Prostate gland (tissue), 2 donors: ENCODE results near the gene MEIOB. TPM values are rescaled to one million over a fixed set of nuclear protein-coding genes. Genes with fewer than 3 reads are reported as not detected.

Source experiments
- DNase-seq: peaks from one replicate; pipeline ENCODE4 v3.0.0-alpha.2; 2019; ENCODE audit warnings: low spot score
- H3K27ac ChIP-seq, 2 donors: fragments of 200-600 bp; sonication (generic); 2 replicates each; pipeline ENCODE4 v1.5.1; 2017 to 2019
- H3K27me3 ChIP-seq: fragments of 200-600 bp; sonication (generic); replicated peaks from 2 replicates; pipeline ENCODE4 v1.5.1; 2019; ENCODE audit not compliant: insufficient read depth
- H3K36me3 ChIP-seq, 2 donors: fragments of 200-600 bp; sonication (generic); 1 replicate in 1 of 2; 2 replicates in 1 of 2; pipeline versions ENCODE4 v1.5.1 to v1.8.1; 2017 to 2019
- H3K4me1 ChIP-seq: fragments of 200-600 bp; sonication (generic); replicated peaks from 2 replicates; pipeline ENCODE4 v1.5.1; 2019
- H3K4me3 ChIP-seq, 2 donors: fragments of 200-600 bp; sonication (generic); 2 replicates each; pipeline ENCODE4 v1.5.1; 2017 to 2019
- H3K9me3 ChIP-seq: fragments of 200-600 bp; sonication (generic); 2 replicates; pipeline ENCODE4 v1.5.1; 2017
- CTCF ChIP-seq, 4 experiments: fragments of 200-600 bp in 2 of 4; fragments of 450-650 bp in 2 of 4; sonication (generic) in 2 of 4; IDR thresholded peaks; 1 replicate in 3 of 4; 2 replicates in 1 of 4; pipeline ENCODE4 v1.5.1; 2016 to 2019; ENCODE audit warnings: antibody characterized with exemption in 4 of 4, mild to moderate bottlenecking in 2 of 4, moderate library complexity in 2 of 4
- POLR2A ChIP-seq: fragments of 450-650 bp; IDR thresholded peaks from one replicate; pipeline ENCODE4 v1.6.1; 2016; ENCODE audit warnings: antibody characterized with exemption, mild to moderate bottlenecking
- POLR2AphosphoS5 ChIP-seq: sonication (generic); formaldehyde crosslinking; IDR thresholded peaks from one replicate; pipeline ENCODE4 v1.6.1; 2017; ENCODE audit warnings: antibody characterized with exemption
- WGBS: methylation state at CpG from one replicate; pipeline ENCODE4 v1.1.5; 2018; 5-methylcytosine and 5-hydroxymethylcytosine counted together
- intact Hi-C: fragments of 100-400 bp; cut with DNase I; formaldehyde crosslinking; loops from one replicate; pipeline ENCODE4 v1.14.2; 2022
- total RNA-seq, 2 donors: library from RNA; depleted of rRNA; stranded (reverse); fragments of >200 nt; gene quantifications; one replicate each; pipeline ENCODE4 v1.1.0, GENCODE V29; 2016

Gene MEIOB
- total RNA-seq, 2 donors from 2014 or later: 14.4 TPM; not detected in 1

- Histone ChIP-seq H3K9me3 (no peaks in the 10 kb centered on the region), H3K36me3 (peaks cover 3 to 16% of the 10 kb centered on the region in 2 donors), H3K27ac (no peak overlapping the region), H3K4me1 (no peaks in the 10 kb centered on the region), H3K27me3 (no peaks in the 10 kb centered on the region), H3K4me3 (no peak overlapping the region)
- 95% methylated on average over 31 of the region's 35 CpGs for WGBS
- TF ChIP-seq CTCF (IDR thresholded peaks at IDR 0.05) (no peak), POLR2A (no peak), POLR2AphosphoS5 (no peak)
- DNase-seq: no peak
- intact Hi-C loops: no loop called here
These were observed 53.0 kb downstream of the MEIOB start for GRCh38 chr16:1818873-1819525.

- Histone ChIP-seq H3K36me3 (peaks cover 3 to 16% of the 10 kb centered on the region in 2 donors), H3K9me3 (no peaks in the 10 kb centered on the region), H3K4me3 (no peak overlapping the region), H3K27me3 (no peaks in the 10 kb centered on the region), H3K4me1 (no peaks in the 10 kb centered on the region), H3K27ac (no peak overlapping the region)
- no peak for TF ChIP-seq CTCF (IDR thresholded peaks at IDR 0.05)
- TF ChIP-seq POLR2A: no peak
- no peak for TF ChIP-seq POLR2AphosphoS5
- intact Hi-C loops: no loop called here
- DNase-seq: no peak
- WGBS: 96% methylated on average over 26 of the region's 27 CpGs
These were observed 53.6 kb downstream of the MEIOB start for GRCh38 chr16:1818204-1818872.

GRCh38 chr16:1817716-1818115 is 54.2 kb downstream of the MEIOB start:
- Histone ChIP-seq H3K4me3 (no peak overlapping the region), H3K27me3 (no peaks in the 10 kb centered on the region), H3K27ac (no peak overlapping the region), H3K4me1 (no peaks in the 10 kb centered on the region), H3K9me3 (no peaks in the 10 kb centered on the region), H3K36me3 (peaks cover 3 to 16% of the 10 kb centered on the region in 2 donors)
- TF ChIP-seq POLR2A (no peak), CTCF (IDR thresholded peaks at IDR 0.05) (no peak), POLR2AphosphoS5 (no peak)
- no peak for DNase-seq
- intact Hi-C loops: no loop called here
- WGBS: 96% methylated on average over 17 of the region's 17 CpGs

- Histone ChIP-seq H3K27ac (no peak overlapping the region), H3K9me3 (no peaks in the 10 kb centered on the region), H3K4me1 (no peaks in the 10 kb centered on the region), H3K4me3 (no peak overlapping the region), H3K27me3 (no peaks in the 10 kb centered on the region), H3K36me3 (peaks cover 3 to 16% of the 10 kb centered on the region in 2 donors)
- WGBS: 92% methylated on average over 9 of the region's 9 CpGs
- no peak for DNase-seq
- intact Hi-C loops: no loop called here
- no peak for TF ChIP-seq CTCF (IDR thresholded peaks at IDR 0.05)
- TF ChIP-seq POLR2AphosphoS5: no peak
- no peak for TF ChIP-seq POLR2A
These were observed 54.7 kb downstream of the MEIOB start for GRCh38 chr16:1817276-1817589.
